GM21723 (cell line): ENCODE measurements around the gene ZFY.

Experiments
- ATAC-seq: cut with Tn5 transposase; IDR thresholded peaks from one replicate; pipeline ENCODE4 v1.9.1; 2021; ENCODE audit warnings: mild to moderate bottlenecking, moderate library complexity; ENCODE audit not compliant: unreplicated experiment

Gene ZFY

GRCh38 chrY:2934861-2935715 lies at the start of gene ZFY:
ZFY (plus strand) TSS chrY:2935381; CDS start chrY:2953937, 18,556 bp downstream.
- ATAC-seq = no peak

- no peak for ATAC-seq
Observed at GRCh38 chrY:2885880-2886279, 49.3 kb upstream of the ZFY start.

GRCh38 chrY:2887386-2887785 lies 47.8 kb upstream of the ZFY start:
- no peak for ATAC-seq

- no peak for ATAC-seq
Observed at GRCh38 chrY:2887955-2888354, 47.2 kb upstream of the ZFY start.

- ATAC-seq = no peak
Observed at GRCh38 chrY:2893471-2893870, 41.7 kb upstream of the ZFY start.

GRCh38 chrY:2896050-2896449 lies 39.1 kb upstream of the ZFY start:
- no peak for ATAC-seq

GRCh38 chrY:2907356-2907755 lies 27.8 kb upstream of the ZFY start:
- ATAC-seq = no peak

GRCh38 chrY:2913066-2913815 lies 21.9 kb upstream of the ZFY start:
- no peak for ATAC-seq

- no peak for ATAC-seq
Observed at GRCh38 chrY:2934078-2934477, 1.1 kb upstream of the ZFY start.

GRCh38 chrY:2935716-2936435 lies 695 bp downstream of the ZFY start:
- ATAC-seq = no peak

- no peak for ATAC-seq
Observed at GRCh38 chrY:2936436-2936750, 1.2 kb downstream of the ZFY start.

GRCh38 chrY:2937149-2937548 lies 2.0 kb downstream of the ZFY start:
- ATAC-seq = no peak

GRCh38 chrY:2949590-2950252 lies 14.5 kb downstream of the ZFY start:
- no peak for ATAC-seq

GRCh38 chrY:2950655-2951054 lies 15.5 kb downstream of the ZFY start:
- no peak for ATAC-seq

- no peak for ATAC-seq
Observed at GRCh38 chrY:2952912-2953311, 17.7 kb downstream of the ZFY start.

- no peak for ATAC-seq
Observed at GRCh38 chrY:2954735-2955134, 19.6 kb downstream of the ZFY start.

GRCh38 chrY:2955561-2955960 lies 20.4 kb downstream of the ZFY start:
- ATAC-seq = no peak

- ATAC-seq = no peak
Observed at GRCh38 chrY:2962061-2962460, 26.9 kb downstream of the ZFY start.

GRCh38 chrY:2964814-2965213 lies 29.6 kb downstream of the ZFY start:
- no peak for ATAC-seq

GRCh38 chrY:2965629-2966028 lies 30.4 kb downstream of the ZFY start:
- ATAC-seq = no peak

GRCh38 chrY:2969561-2969960 lies 34.4 kb downstream of the ZFY start:
- ATAC-seq = no peak
